ENCODE results near the gene AFAP1L2.

The AFAP1L2 gene

DNA sequence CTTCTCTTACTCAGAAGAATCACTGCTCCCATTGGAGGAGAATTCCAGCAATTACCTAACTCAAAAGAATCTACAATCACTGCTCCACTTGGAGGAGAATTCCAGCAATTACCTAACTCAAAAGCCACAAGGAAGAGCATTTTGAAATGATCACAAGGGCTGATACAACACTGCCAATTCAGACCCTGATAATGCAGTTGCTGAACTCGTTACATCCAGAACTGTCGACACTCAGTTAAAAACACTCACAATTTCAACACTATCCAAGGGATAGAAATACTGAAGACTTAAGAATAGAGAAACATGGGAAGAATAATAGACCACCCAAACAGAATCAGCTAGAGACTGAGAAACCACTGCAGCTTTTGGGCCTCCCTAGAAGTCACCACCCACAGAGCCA is 27.8 kb downstream of the AFAP1L2 start:
- H3K27me3 Mint-ChIP-seq: peaks cover 49% of the 10 kb centered on the region
- H3K4me3 Mint-ChIP-seq: no peak overlapping the region
- DNase-seq (ENCODE audit: low spot score in 2 of 2): no peak
- ATAC-seq (replicated peaks; ENCODE audit: extremely low read depth, poor library complexity, severe bottlenecking): no peak
- H3K9me3 Mint-ChIP-seq: no peaks in the 10 kb centered on the region
- no peak overlapping the region for H3K27ac Mint-ChIP-seq (ENCODE audit: low read depth)
- H3K36me3 Mint-ChIP-seq (ENCODE audit: insufficient read depth): peaks cover 2% of the 10 kb centered on the region
- no peaks in the 10 kb centered on the region for H3K4me1 Mint-ChIP-seq

DNA sequence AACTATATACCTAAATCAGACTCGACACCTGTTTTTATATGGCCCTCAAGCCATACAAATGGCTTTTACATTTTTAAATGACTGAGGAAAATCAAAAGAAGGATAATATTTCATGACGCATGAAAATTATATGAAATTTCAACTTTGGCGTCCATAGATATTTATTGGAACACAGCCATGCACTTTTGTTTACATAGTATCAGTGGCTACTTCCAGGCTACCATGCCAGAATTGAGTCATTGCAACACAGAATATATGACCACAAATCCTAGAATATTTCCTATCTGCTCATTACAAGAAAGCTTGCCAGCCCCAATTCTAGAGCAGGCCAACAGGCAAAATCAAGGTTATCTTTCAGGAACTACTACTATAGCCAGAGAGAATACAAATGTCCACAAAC is 29.3 kb downstream of the AFAP1L2 start:
- H3K36me3 Mint-ChIP-seq (ENCODE audit: insufficient read depth): peaks cover 2% of the 10 kb centered on the region
- DNase-seq (ENCODE audit: low spot score in 2 of 2) (no peak), ATAC-seq (replicated peaks; ENCODE audit: extremely low read depth, poor library complexity, severe bottlenecking) (no peak)
- H3K27me3 Mint-ChIP-seq: peaks cover 35% of the 10 kb centered on the region
- no peak overlapping the region for H3K4me3 Mint-ChIP-seq
- no peaks in the 10 kb centered on the region for H3K9me3 Mint-ChIP-seq
- H3K27ac Mint-ChIP-seq (ENCODE audit: low read depth): no peak overlapping the region
- H3K4me1 Mint-ChIP-seq: no peaks in the 10 kb centered on the region

DNA sequence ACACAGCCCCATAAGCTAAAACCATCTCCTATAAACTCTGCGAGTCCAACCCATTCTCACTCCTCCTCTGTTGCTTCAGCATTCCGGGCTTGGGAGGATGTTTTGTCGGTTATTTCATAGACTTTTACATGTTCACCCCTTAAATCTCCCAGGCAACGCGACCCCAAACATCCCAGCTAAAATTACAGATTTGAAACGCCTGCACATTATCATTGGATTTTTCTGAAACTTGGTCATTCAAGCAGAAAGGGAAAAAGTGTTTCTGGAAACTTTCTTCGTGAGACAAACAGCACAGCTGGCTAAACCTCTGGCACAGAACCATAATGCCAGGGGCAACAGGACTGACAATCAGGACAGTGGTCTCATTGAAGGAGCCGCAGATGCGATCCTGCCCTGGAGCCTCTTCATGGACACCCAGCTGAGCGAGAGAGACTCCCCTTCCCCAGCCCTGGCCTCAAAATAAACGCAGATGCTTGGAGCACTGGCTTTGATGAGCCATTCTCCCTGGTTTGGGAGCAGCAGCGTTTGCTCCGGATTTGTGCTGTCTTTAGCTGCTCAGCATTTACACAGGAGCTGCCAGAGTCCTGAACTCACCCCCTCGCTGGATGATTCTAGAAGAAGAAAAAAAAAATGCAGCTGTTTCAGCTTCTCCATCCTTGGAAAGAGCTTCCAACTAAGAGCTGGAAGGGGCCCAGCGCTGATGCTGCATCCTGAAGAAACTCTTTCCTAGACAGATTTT is 30.1 kb downstream of the AFAP1L2 start:
- Mint-ChIP-seq H3K27ac (ENCODE audit: low read depth) (no peak overlapping the region), H3K9me3 (no peaks in the 10 kb centered on the region), H3K4me3 (no peak overlapping the region), H3K27me3 (peaks cover 30% of the 10 kb centered on the region), H3K4me1 (no peaks in the 10 kb centered on the region), H3K36me3 (ENCODE audit: insufficient read depth) (peaks cover 2% of the 10 kb centered on the region)
- DNase-seq (ENCODE audit: low spot score in 2 of 2): no peak
- no peak for ATAC-seq (replicated peaks; ENCODE audit: extremely low read depth, poor library complexity, severe bottlenecking)

DNA sequence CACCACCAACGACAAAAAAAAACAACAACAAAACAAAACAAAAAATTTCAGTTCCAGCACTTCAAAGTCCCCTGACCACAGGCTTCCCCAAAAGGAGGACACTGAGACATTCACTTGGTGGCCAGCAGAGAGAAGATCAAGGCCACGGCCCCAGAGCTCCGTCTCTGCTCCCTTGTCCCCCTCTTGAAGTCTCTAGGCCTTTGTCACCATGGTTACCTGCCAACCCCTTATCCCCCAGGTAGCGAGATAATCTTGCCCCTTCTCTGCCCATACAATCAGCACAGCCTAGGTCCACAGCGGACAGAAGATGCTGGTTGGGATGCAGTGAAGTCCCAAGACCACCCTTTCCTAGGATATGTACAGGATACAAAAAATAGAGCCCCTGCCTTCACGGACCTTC is 30.7 kb downstream of the AFAP1L2 start:
- Mint-ChIP-seq H3K9me3 (no peaks in the 10 kb centered on the region), H3K36me3 (ENCODE audit: insufficient read depth) (peaks cover 2% of the 10 kb centered on the region), H3K4me3 (no peak overlapping the region), H3K27ac (ENCODE audit: low read depth) (no peak overlapping the region), H3K27me3 (peaks cover 30% of the 10 kb centered on the region), H3K4me1 (no peaks in the 10 kb centered on the region)
- DNase-seq (ENCODE audit: low spot score in 2 of 2): no peak
- no peak for ATAC-seq (replicated peaks; ENCODE audit: extremely low read depth, poor library complexity, severe bottlenecking)

DNA sequence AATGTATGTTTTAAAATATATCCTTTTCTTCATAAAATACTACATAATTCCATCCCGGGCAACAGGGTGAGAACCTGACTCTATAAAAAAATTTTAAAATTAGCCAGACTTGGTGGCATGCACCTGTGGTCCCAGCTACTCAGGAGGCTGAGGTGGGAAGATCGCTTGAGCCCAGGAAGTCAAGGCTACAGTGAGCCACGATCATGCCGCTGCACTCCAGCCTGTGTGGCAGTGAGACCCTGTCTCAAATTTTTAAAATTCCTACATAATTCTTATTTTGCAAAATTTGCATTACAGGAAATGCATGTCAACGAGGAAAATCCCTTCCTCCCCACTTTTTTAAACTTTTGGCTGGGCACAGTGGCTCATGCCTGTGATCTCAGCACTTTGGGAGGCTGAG is 31.3 kb downstream of the AFAP1L2 start:
- H3K36me3 Mint-ChIP-seq (ENCODE audit: insufficient read depth): peaks cover 2% of the 10 kb centered on the region
- H3K4me3 Mint-ChIP-seq: no peak overlapping the region
- no peak overlapping the region for H3K27ac Mint-ChIP-seq (ENCODE audit: low read depth)
- DNase-seq (ENCODE audit: low spot score in 2 of 2) (no peak), ATAC-seq (replicated peaks; ENCODE audit: extremely low read depth, poor library complexity, severe bottlenecking) (no peak)
- no peaks in the 10 kb centered on the region for H3K9me3 Mint-ChIP-seq
- no peaks in the 10 kb centered on the region for H3K4me1 Mint-ChIP-seq
- H3K27me3 Mint-ChIP-seq: peaks cover 30% of the 10 kb centered on the region

DNA sequence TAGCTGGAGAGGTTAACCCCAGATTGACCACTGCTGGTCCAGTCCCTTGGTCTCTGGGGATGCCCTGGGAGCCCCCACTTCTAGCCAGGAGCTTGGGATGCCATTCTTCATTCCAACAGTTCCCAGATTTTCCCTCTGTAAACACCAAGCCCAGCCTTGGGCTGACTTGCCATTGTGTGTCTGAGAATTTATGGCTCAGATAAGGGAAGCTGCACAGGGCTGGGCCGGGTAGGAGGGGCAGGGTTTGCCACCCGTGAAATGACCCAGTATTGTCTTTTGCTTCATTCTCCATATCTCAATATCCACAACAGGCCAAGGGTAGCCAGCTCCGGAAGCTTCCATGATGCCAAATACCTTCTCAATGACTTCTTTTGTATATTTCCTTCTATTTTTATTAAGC is 32.1 kb downstream of the AFAP1L2 start:
- DNase-seq (ENCODE audit: low spot score in 2 of 2) (no peak), ATAC-seq (replicated peaks; ENCODE audit: extremely low read depth, poor library complexity, severe bottlenecking) (no peak)
- H3K27me3 Mint-ChIP-seq: peaks cover 30% of the 10 kb centered on the region
- H3K27ac Mint-ChIP-seq (ENCODE audit: low read depth): no peak overlapping the region
- H3K9me3 Mint-ChIP-seq: no peaks in the 10 kb centered on the region
- no peak overlapping the region for H3K4me3 Mint-ChIP-seq
- H3K4me1 Mint-ChIP-seq: no peaks in the 10 kb centered on the region
- H3K36me3 Mint-ChIP-seq (ENCODE audit: insufficient read depth): peaks cover 2% of the 10 kb centered on the region

DNA sequence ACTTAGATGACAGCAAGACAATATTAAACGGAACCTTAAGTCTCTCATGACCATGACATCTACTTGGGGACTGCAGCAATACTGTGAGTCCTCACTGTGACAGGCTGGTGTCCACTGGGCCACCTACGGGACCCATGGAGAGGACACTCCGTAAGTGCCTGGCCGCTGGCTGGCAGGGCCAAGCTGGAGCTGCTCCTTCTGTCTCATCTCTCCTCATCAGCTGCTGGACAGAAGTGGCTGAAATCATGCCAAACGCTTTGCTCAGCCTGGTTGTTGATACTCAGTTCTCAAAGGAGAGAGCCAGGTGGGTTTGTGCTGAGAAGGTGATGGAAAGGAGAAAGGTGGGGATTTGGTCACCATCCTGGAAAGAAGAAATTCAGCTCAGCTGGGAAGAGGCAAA is 33.3 kb downstream of the AFAP1L2 start:
- Mint-ChIP-seq H3K9me3 (no peaks in the 10 kb centered on the region), H3K27ac (ENCODE audit: low read depth) (no peak overlapping the region)
- ATAC-seq (replicated peaks; ENCODE audit: extremely low read depth, poor library complexity, severe bottlenecking): no peak

DNA sequence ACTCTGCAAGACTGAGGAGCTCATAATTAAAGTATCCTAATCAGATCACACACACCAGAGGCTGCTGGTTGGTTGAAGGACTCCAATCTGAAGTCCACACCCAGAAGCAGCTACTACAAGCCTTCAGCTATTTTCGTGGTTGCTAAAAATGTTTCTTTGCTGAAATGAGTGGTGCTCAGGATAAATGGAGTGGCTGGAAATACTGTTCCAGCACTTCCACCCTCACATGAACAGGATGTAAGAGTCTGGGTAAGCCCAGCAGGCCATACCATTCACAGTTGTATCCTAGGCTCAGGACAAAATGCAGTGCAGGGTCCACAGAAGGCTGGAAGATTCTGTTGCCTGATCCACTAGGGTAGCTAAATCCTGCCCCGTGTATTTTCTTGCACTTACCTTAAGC is 34.1 kb downstream of the AFAP1L2 start:
- DNase-seq (ENCODE audit: low spot score in 2 of 2): no peak
- Mint-ChIP-seq H3K27me3 (peaks cover 26% of the 10 kb centered on the region), H3K9me3 (no peaks in the 10 kb centered on the region), H3K36me3 (ENCODE audit: insufficient read depth) (no peaks in the 10 kb centered on the region), H3K4me3 (no peak overlapping the region), H3K4me1 (no peaks in the 10 kb centered on the region), H3K27ac (ENCODE audit: low read depth) (no peak overlapping the region)
- no peak for ATAC-seq (replicated peaks; ENCODE audit: extremely low read depth, poor library complexity, severe bottlenecking)

More for the DNA sequence above, 33.3 kb downstream of the AFAP1L2 start:
- Mint-ChIP-seq H3K4me3 (no peak overlapping the region), H3K27me3 (peaks cover 26% of the 10 kb centered on the region), H3K4me1 (no peaks in the 10 kb centered on the region), H3K36me3 (ENCODE audit: insufficient read depth) (no peaks in the 10 kb centered on the region)
- no peak for DNase-seq (ENCODE audit: low spot score in 2 of 2)

DNA sequence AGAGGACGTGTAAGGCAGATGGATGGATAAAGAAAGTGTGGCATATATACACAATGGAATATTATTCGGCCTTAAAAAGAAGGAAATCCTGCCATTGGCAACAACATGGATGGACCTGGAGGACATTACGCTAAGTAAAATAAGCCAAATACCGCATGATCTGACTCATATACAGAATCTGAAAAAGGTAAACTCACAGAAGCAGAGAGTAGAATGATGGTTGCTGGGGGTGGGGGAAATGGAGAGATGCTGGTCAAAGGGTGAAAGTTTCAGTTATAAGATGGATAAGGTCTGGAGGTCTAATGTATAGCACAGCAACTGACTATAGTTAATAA is 36.3 kb downstream of the AFAP1L2 start:
- Mint-ChIP-seq H3K4me1 (no peaks in the 10 kb centered on the region), H3K9me3 (no peaks in the 10 kb centered on the region), H3K27ac (ENCODE audit: low read depth) (no peak overlapping the region), H3K27me3 (peaks cover 30% of the 10 kb centered on the region), H3K4me3 (no peak overlapping the region), H3K36me3 (ENCODE audit: insufficient read depth) (no peaks in the 10 kb centered on the region)
- DNase-seq (ENCODE audit: low spot score in 2 of 2) (no peak), ATAC-seq (replicated peaks; ENCODE audit: extremely low read depth, poor library complexity, severe bottlenecking) (no peak)

DNA sequence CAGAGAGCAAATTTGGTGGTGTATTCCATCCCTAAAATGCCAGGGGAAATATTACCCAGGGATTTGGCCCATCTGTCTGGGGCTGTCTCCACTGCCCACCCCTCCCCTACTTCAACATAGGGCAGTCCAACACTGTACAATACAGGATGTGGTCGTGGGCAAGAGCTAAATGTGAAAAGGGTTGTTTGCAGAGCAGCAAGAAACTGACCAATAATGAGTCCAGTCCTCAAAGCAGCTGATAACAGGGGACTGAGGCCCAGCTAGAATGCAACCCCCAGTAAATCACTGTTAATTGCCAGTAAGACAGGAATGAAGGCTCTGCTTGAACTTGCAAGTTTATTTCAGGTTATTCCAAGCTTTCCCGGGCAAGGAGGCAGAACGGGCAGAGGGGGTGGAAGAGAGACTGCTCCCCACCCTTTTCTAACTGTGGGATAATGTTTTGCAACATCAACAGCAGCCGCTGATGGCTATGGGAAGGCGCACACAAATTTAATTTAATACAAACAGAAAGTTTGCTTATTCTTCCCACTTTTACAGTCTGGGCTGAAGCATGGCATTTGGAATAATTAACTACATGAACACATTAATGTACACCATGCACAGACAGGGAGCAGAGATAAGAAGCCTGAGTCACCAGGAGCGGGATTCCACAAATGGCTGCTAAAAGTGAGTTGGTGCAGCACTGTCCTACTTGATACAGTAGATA is 36.8 kb downstream of the AFAP1L2 start:
- Mint-ChIP-seq H3K4me1 (no peaks in the 10 kb centered on the region), H3K9me3 (no peaks in the 10 kb centered on the region), H3K27ac (ENCODE audit: low read depth) (no peak overlapping the region), H3K27me3 (peaks cover 35% of the 10 kb centered on the region), H3K36me3 (ENCODE audit: insufficient read depth) (no peaks in the 10 kb centered on the region), H3K4me3 (no peak overlapping the region)
- no peak for DNase-seq (ENCODE audit: low spot score in 2 of 2)
- ATAC-seq (replicated peaks; ENCODE audit: extremely low read depth, poor library complexity, severe bottlenecking): no peak

DNA sequence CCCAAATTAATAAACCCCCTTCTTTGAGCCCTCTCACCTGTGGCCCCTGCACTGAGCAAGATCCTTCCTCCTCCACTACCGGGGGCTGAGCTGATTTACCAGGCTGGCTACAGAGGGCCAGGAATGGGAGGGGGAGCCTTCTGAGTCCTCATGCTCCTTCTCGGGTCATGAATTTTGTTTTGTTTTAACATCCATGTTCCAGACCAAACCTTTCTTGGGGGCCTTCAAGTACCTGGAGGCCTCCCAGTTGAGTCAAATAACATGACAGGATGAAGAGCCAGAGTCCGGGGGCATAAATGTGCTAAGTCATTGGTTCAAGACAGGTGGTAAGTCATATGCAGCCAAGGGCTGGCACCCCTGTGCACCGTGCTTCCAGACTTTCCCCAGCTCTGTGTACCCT is 39.6 kb downstream of the AFAP1L2 start:
- H3K27ac Mint-ChIP-seq (ENCODE audit: low read depth): no peak overlapping the region
- no peaks in the 10 kb centered on the region for H3K4me1 Mint-ChIP-seq
- H3K27me3 Mint-ChIP-seq: peaks cover 56% of the 10 kb centered on the region
- no peak overlapping the region for H3K4me3 Mint-ChIP-seq
- H3K36me3 Mint-ChIP-seq (ENCODE audit: insufficient read depth): no peaks in the 10 kb centered on the region
- no peak for ATAC-seq (replicated peaks; ENCODE audit: extremely low read depth, poor library complexity, severe bottlenecking)
- no peak for DNase-seq (ENCODE audit: low spot score in 2 of 2)
- H3K9me3 Mint-ChIP-seq: no peaks in the 10 kb centered on the region

DNA sequence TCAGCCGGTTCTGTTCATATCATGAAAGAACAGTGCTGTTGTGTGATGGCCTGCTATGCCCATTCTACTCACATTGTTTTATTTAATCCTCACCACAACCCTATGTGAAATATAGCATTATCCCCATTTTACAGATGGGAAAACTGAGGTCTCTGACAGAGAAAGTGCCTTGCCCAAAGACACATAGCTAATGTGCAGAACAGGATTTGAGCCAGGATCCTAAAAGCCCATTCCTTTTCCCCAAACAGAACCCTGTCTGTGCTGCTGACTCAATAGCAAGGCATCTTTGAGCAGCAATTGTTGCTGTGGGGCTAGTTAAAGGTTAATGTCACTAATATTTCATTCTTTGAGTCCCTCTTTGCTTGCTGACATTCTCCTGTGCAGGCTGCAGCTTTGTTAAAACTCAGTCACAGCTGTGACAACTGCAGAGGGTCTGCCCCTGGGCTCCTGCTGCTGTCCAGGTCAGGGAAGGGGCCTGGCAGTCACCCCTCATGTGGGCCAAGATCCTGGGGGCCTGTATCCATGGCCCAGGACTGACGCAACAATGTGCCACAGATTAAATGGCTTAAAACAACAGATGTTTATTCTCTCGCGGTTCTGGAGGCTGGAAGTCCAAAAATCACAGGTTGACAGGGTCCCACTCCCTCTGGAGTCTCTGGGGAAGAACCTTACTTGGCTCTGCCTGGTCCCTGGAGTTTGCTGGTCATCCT is 40.4 kb downstream of the AFAP1L2 start:
- no peak overlapping the region for H3K4me3 Mint-ChIP-seq
- peaks cover 62% of the 10 kb centered on the region for H3K27me3 Mint-ChIP-seq

DNA sequence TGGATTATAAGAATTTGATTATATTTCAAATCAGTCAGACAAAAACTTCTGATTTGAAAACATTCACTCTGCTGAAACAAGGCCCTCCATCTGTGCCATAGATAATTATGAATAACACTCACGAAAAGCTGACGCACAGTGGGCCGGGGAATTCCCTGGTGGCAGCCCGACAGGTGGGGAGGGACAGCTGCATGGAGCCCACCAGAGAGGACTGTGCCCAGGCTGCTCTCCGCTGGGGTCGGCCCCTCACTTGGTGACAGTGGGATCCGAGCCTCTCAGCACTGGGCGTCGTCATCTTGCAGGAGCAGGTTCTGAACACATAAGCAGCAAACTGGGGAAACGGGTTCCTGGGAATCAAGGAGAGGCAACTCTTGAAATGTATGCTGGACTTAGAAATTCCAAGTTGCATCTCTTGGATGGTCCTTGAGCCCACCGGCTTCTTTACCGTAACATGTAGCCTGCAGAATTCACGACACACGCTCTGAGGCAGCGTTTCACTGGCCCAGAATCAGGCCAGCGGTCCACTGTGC is 41.4 kb downstream of the AFAP1L2 start:
- DNase-seq (ENCODE audit: low spot score in 2 of 2): no peak

More for the DNA sequence above, 40.4 kb downstream of the AFAP1L2 start:
- DNase-seq (ENCODE audit: low spot score in 2 of 2): no peak
- no peak overlapping the region for H3K27ac Mint-ChIP-seq (ENCODE audit: low read depth)
- no peaks in the 10 kb centered on the region for H3K9me3 Mint-ChIP-seq
- no peaks in the 10 kb centered on the region for H3K4me1 Mint-ChIP-seq
- no peak for ATAC-seq (replicated peaks; ENCODE audit: extremely low read depth, poor library complexity, severe bottlenecking)
- no peaks in the 10 kb centered on the region for H3K36me3 Mint-ChIP-seq (ENCODE audit: insufficient read depth)

More for the DNA sequence above, 41.4 kb downstream of the AFAP1L2 start:
- H3K27ac Mint-ChIP-seq (ENCODE audit: low read depth): no peak overlapping the region
- H3K36me3 Mint-ChIP-seq (ENCODE audit: insufficient read depth): no peaks in the 10 kb centered on the region
- no peaks in the 10 kb centered on the region for H3K9me3 Mint-ChIP-seq
- no peak for ATAC-seq (replicated peaks; ENCODE audit: extremely low read depth, poor library complexity, severe bottlenecking)
- peaks cover 64% of the 10 kb centered on the region for H3K27me3 Mint-ChIP-seq
- no peaks in the 10 kb centered on the region for H3K4me1 Mint-ChIP-seq
- H3K4me3 Mint-ChIP-seq: no peak overlapping the region

Measured in central memory CD8-positive, alpha-beta T cell (primary cell).